ENCODE data around the gene PMM1.
A peak's percentile ranks its signal among the peaks of the same experiment; 100 is the strongest.

The PMM1 gene

GRCh38 chr22:41571786-41572185 lies 17.9 kb downstream of the PMM1 start:
- H3K9me3 ChIP-seq (ENCODE audit: severe bottlenecking): no peaks in the 10 kb centered on the region
- ATAC-seq (ENCODE audit: low read depth): no peak

GRCh38 chr22:41570221-41570620 lies 19.4 kb downstream of the PMM1 start:
- ATAC-seq (ENCODE audit: low read depth): no peak

More at GRCh38 chr22:41571786-41572185, 17.9 kb downstream of the PMM1 start:
- no peak overlapping the region for H3K4me3 ChIP-seq (ENCODE audit: severe bottlenecking)
- no peak for DNase-seq (ENCODE audit: low spot score)
- H3K4me1 ChIP-seq (ENCODE audit: insufficient read depth, poor library complexity, severe bottlenecking): no peaks in the 10 kb centered on the region
- no peaks in the 10 kb centered on the region for H3K27me3 ChIP-seq (ENCODE audit: insufficient read depth, poor library complexity, severe bottlenecking)
- no peak overlapping the region for H3K27ac ChIP-seq (ENCODE audit: poor library complexity, severe bottlenecking)
- H3K36me3 ChIP-seq (ENCODE audit: low read depth): peaks cover 3% of the 10 kb centered on the region; the same call in 1 of the 2 replicates
- no peak for TF ChIP-seq CTCF (IDR thresholded peaks at IDR 0.05; ENCODE audit: poor library complexity, severe bottlenecking)

GRCh38 chr22:41568811-41569210 lies 20.8 kb downstream of the PMM1 start:
- no peak for ATAC-seq (ENCODE audit: low read depth)
- TF ChIP-seq CTCF (IDR thresholded peaks at IDR 0.05; ENCODE audit: poor library complexity, severe bottlenecking): no peak
- no peaks in the 10 kb centered on the region for H3K36me3 ChIP-seq (ENCODE audit: low read depth)
- peaks cover 12% of the 10 kb centered on the region for H3K4me1 ChIP-seq (ENCODE audit: insufficient read depth, poor library complexity, severe bottlenecking)
- H3K9me3 ChIP-seq (ENCODE audit: severe bottlenecking): no peaks in the 10 kb centered on the region
- no peak overlapping the region for H3K27ac ChIP-seq (ENCODE audit: poor library complexity, severe bottlenecking)
- no peak for DNase-seq (ENCODE audit: low spot score)
- H3K27me3 ChIP-seq (ENCODE audit: insufficient read depth, poor library complexity, severe bottlenecking): no peaks in the 10 kb centered on the region
- H3K4me3 ChIP-seq (ENCODE audit: severe bottlenecking): no peak overlapping the region

More at GRCh38 chr22:41570221-41570620, 19.4 kb downstream of the PMM1 start:
- H3K4me3 ChIP-seq (ENCODE audit: severe bottlenecking): no peak overlapping the region
- H3K27me3 ChIP-seq (ENCODE audit: insufficient read depth, poor library complexity, severe bottlenecking): no peaks in the 10 kb centered on the region
- TF ChIP-seq CTCF (IDR thresholded peaks at IDR 0.05; ENCODE audit: poor library complexity, severe bottlenecking): no peak
- H3K27ac ChIP-seq (ENCODE audit: poor library complexity, severe bottlenecking): no peak overlapping the region
- H3K4me1 ChIP-seq (ENCODE audit: insufficient read depth, poor library complexity, severe bottlenecking): peaks cover 4% of the 10 kb centered on the region
- H3K36me3 ChIP-seq (ENCODE audit: low read depth): no peaks in the 10 kb centered on the region
- no peaks in the 10 kb centered on the region for H3K9me3 ChIP-seq (ENCODE audit: severe bottlenecking)
- no peak for DNase-seq (ENCODE audit: low spot score)

GRCh38 chr22:41567512-41567768 lies 22.2 kb downstream of the PMM1 start:
- TF ChIP-seq CTCF (IDR thresholded peaks at IDR 0.05; ENCODE audit: poor library complexity, severe bottlenecking): no peak
- Histone ChIP-seq H3K27me3 (ENCODE audit: insufficient read depth, poor library complexity, severe bottlenecking) (no peaks in the 10 kb centered on the region), H3K27ac (ENCODE audit: poor library complexity, severe bottlenecking) (no peak overlapping the region), H3K4me3 (ENCODE audit: severe bottlenecking) (no peak overlapping the region), H3K36me3 (ENCODE audit: low read depth) (no peaks in the 10 kb centered on the region), H3K9me3 (ENCODE audit: severe bottlenecking) (no peaks in the 10 kb centered on the region), H3K4me1 (ENCODE audit: insufficient read depth, poor library complexity, severe bottlenecking) (peaks cover 20% of the 10 kb centered on the region)
- no peak for ATAC-seq (ENCODE audit: low read depth)
- no peak for DNase-seq (ENCODE audit: low spot score)

- Histone ChIP-seq H3K9me3 (ENCODE audit: severe bottlenecking) (no peaks in the 10 kb centered on the region), H3K4me1 (ENCODE audit: insufficient read depth, poor library complexity, severe bottlenecking) (peaks cover 24% of the 10 kb centered on the region), H3K4me3 (ENCODE audit: severe bottlenecking) (no peak overlapping the region), H3K36me3 (ENCODE audit: low read depth) (no peaks in the 10 kb centered on the region), H3K27ac (ENCODE audit: poor library complexity, severe bottlenecking) (peak overlapping the region; percentile 14), H3K27me3 (ENCODE audit: insufficient read depth, poor library complexity, severe bottlenecking) (no peaks in the 10 kb centered on the region)
- no peak for TF ChIP-seq CTCF (IDR thresholded peaks at IDR 0.05; ENCODE audit: poor library complexity, severe bottlenecking)
- peak; percentile 79 for ATAC-seq (ENCODE audit: low read depth)
- DNase-seq (ENCODE audit: low spot score): no peak
Measured at GRCh38 chr22:41565403-41566054, 24.1 kb downstream of the PMM1 start.
